ENCODE results near the gene PGAP6. TPM values are rescaled to one million over a fixed set of nuclear protein-coding genes. Genes with fewer than 3 reads are reported as not detected.

Gene PGAP6
- total and polyA plus RNA-seq, 2 of the 13 experiments (the other 11 are each of a cell fraction or from before 2014, with no cell fraction given) = 52.7 to 136 TPM

GRCh38 chr16:340370-341091 lies 41.2 kb downstream of the PGAP6 start:
- 55% methylated on average over 14 of the region's 23 CpGs for WGBS (ENCODE audit: low lambda C conversion rate)
- H3K9ac ChIP-seq (ENCODE audit: insufficient read depth, low read depth, low read length) = peak overlapping the region; percentile 66
- TF ChIP-seq, protein P1, sequence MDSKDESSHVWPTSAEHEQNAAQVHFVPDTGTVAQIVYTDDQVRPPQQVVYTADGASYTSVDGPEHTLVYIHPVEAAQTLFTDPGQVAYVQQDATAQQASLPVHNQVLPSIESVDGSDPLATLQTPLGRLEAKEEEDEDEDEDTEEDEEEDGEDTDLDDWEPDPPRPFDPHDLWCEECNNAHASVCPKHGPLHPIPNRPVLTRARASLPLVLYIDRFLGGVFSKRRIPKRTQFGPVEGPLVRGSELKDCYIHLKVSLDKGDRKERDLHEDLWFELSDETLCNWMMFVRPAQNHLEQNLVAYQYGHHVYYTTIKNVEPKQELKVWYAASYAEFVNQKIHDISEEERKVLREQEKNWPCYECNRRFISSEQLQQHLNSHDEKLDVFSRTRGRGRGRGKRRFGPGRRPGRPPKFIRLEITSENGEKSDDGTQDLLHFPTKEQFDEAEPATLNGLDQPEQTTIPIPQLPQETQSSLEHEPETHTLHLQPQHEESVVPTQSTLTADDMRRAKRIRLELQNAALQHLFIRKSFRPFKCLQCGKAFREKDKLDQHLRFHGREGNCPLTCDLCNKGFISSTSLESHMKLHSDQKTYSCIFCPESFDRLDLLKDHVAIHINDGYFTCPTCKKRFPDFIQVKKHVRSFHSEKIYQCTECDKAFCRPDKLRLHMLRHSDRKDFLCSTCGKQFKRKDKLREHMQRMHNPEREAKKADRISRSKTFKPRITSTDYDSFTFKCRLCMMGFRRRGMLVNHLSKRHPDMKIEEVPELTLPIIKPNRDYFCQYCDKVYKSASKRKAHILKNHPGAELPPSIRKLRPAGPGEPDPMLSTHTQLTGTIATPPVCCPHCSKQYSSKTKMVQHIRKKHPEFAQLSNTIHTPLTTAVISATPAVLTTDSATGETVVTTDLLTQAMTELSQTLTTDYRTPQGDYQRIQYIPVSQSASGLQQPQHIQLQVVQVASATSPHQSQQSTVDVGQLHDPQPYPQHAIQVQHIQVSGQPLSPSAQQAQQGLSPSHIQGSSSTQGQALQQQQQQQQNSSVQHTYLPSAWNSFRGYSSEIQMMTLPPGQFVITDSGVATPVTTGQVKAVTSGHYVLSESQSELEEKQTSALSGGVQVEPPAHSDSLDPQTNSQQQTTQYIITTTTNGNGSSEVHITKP (CRISPR knock-in tag; IDR thresholded peaks at IDR 0.05; ENCODE audit: low read depth) = no peak
- peak; percentile 77; the same call in 1 of the 2 replicates for TF ChIP-seq ZNF121 (CRISPR knock-in tag; IDR thresholded peaks at IDR 0.05)
- TF ChIP-seq RFXAP (CRISPR knock-in tag; IDR thresholded peaks at IDR 0.05; ENCODE audit: borderline replicate concordance) = peak; percentile 59; the same call in 1 of the 2 replicates
- 0 out of 2 replicates have a peak, but pooled peaks have one; percentile 30 for TF ChIP-seq MXD1 (CRISPR knock-in tag; IDR thresholded peaks at IDR 0.05)
- no peak for TF ChIP-seq ZNF124 (CRISPR knock-in tag; IDR thresholded peaks at IDR 0.05)
- TF ChIP-seq SRY (CRISPR knock-in tag; IDR thresholded peaks at IDR 0.05) = 0 out of 2 replicates have a peak, but pooled peaks have one; percentile 47
- no peak for TF ChIP-seq KLF15 (CRISPR knock-in tag; IDR thresholded peaks at IDR 0.05; ENCODE audit: borderline replicate concordance)
- no peak for TF ChIP-seq TBL1XR1 (IDR thresholded peaks at IDR 0.05; ENCODE audit: borderline replicate concordance, low read length, partially characterized antibody)
- peak; percentile 25; the same call in 1 of the 2 replicates for TF ChIP-seq CEBPG (CRISPR knock-in tag; IDR thresholded peaks at IDR 0.05)
- peak; percentile 46; the same call in 1 of the 2 replicates for TF ChIP-seq RARA (CRISPR knock-in tag; IDR thresholded peaks at IDR 0.05)
- TF ChIP-seq PHF21A (CRISPR knock-in tag; IDR thresholded peaks at IDR 0.05) = peak; percentile 64
- 0 out of 2 replicates have a peak, but pooled peaks have one; percentile 60 for TF ChIP-seq HNRNPL (IDR thresholded peaks at IDR 0.05; ENCODE audit: low read depth, low read length)
- 0 out of 2 replicates have a peak, but pooled peaks have one; percentile 23 for TF ChIP-seq ZNF263 (CRISPR knock-in tag; IDR thresholded peaks at IDR 0.05)
- no peak for TF ChIP-seq SKI (IDR thresholded peaks at IDR 0.05; ENCODE audit: partially characterized antibody)
- no peak for TF ChIP-seq HNRNPLL (IDR thresholded peaks at IDR 0.05; ENCODE audit: low read depth, low read length, poor library complexity, severe bottlenecking)
- no peak for TF ChIP-seq ELF4 (CRISPR knock-in tag; IDR thresholded peaks at IDR 0.05; ENCODE audit: borderline replicate concordance)
- TF ChIP-seq, protein P2, sequence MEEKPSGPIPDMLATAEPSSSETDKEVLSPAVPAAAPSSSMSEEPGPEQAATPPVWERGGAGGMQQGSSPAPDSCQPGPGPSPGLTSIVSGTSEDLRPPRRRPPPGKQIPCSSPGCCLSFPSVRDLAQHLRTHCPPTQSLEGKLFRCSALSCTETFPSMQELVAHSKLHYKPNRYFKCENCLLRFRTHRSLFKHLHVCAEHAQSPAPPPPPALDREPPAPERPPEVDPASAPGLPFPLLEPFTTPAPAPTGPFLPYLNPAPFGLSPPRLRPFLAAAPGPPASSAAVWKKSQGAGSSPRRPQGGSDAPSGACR (CRISPR knock-in tag; IDR thresholded peaks at IDR 0.05) = no peak
- 0 out of 2 replicates have a peak, but pooled peaks have one; percentile 42 for TF ChIP-seq ZNF619 (CRISPR knock-in tag; IDR thresholded peaks at IDR 0.05)

More at GRCh38 chr16:340370-341091, 41.2 kb downstream of the PGAP6 start:
- H4K20me1 ChIP-seq (ENCODE audit: insufficient read depth, low read length) = peaks cover 20% of the 10 kb centered on the region
- ChIA-PET CTCF (ENCODE audit: low intra/inter-chr PET ratio, low total read pairs) (no interaction called here), POLR2A (interaction anchor here (0.8 to 1.1 kb wide), 3 partner anchors 12 to 112 kb away, joined by 4 to 7 read pairs (median 5); partner anchors contain the start of genes AXIN1 and FAM234A)
- peak; percentile 80 for ATAC-seq
- peak overlapping the region; percentile 62 for H3K4me2 ChIP-seq (ENCODE audit: low read depth, low read length)
- H3K9me3 ChIP-seq (ENCODE audit: low read length) = no peaks in the 10 kb centered on the region
- peak; percentile 66 for DNase-seq (ENCODE audit: low spot score)
- H3K27me3 ChIP-seq (ENCODE audit: control insufficient read depth in 1 of 2, insufficient read depth in 2 of 2, low read length in 2 of 2) = no peaks in the 10 kb centered on the region
- H3K79me2 ChIP-seq (ENCODE audit: insufficient read depth, low read length) = peaks cover 84% of the 10 kb centered on the region
- no TSS peak for BruUV-seq (replicated peaks)
- no peak overlapping the region for H2AFZ ChIP-seq (ENCODE audit: low read length)
- peak overlapping the region; percentile 88 for H3K27ac ChIP-seq (ENCODE audit: extremely low read length, insufficient read depth, low read length)
- H3K4me3 ChIP-seq (replicated peaks in 1 of 3; ENCODE audit: insufficient read depth in 1 of 3, low read depth in 2 of 3, low read length in 3 of 3) = peak overlapping the region in 1 of 3 experiments; percentile 35; a peak in 1 of 6 replicates
- H3K36me3 ChIP-seq (replicated peaks in 1 of 2; ENCODE audit: control insufficient read depth in 1 of 2, insufficient read depth in 2 of 2, low read length in 2 of 2) = peaks cover 9 to 11% of the 10 kb centered on the region in 2 experiments; a peak in 4 of 5 replicates
- H3K4me1 ChIP-seq (ENCODE audit: insufficient read depth, low read length) = peaks cover 76% of the 10 kb centered on the region
- peak; percentile 56 for FAIRE-seq
- in situ Hi-C loops (cut with HindIII; ENCODE audit: extremely low pct_ligation_motif_present, low pct_unique_long_range_greater_than_20kb) (no loop called here), intact Hi-C loops (cut with micrococcal nuclease; ENCODE audit: unreplicated experiment) (no loop called here)
